Breast epithelium (tissue), 3 donors: ENCODE data around the gene PLEKHO2.

Source experiments
- CTCF ChIP-seq, 3 donors: fragments of 450-650 bp; IDR thresholded peaks; one replicate each; pipeline ENCODE4 v1.5.1; 2016 to 2017; ENCODE audit warnings: antibody characterized with exemption in 3 of 3, mild to moderate bottlenecking in 3 of 3, moderate library complexity in 3 of 3
- POLR2A ChIP-seq: fragments of 450-650 bp; IDR thresholded peaks from one replicate; pipeline ENCODE4 v1.6.1; 2016; ENCODE audit warnings: antibody characterized with exemption, mild to moderate bottlenecking, moderate library complexity
- POLR2AphosphoS5 ChIP-seq, 3 donors: sonication (generic); formaldehyde crosslinking; IDR thresholded peaks; one replicate each; pipeline ENCODE4 v1.6.1; 2017; ENCODE audit warnings: antibody characterized with exemption in 3 of 3

- TF ChIP-seq POLR2A (no peak), CTCF (IDR thresholded peaks at IDR 0.05) (no peak), POLR2AphosphoS5 (IDR thresholded peaks at IDR 0.05) (no peak)
Measured at GRCh38 chr15:64807051-64807749, 34.5 kb upstream of the PLEKHO2 start.
